ENCODE measurements around the gene WWOX. TPM values are rescaled to one million over a fixed set of nuclear protein-coding genes. Genes with fewer than 3 reads are reported as not detected.

WWOX gene
- polyA plus RNA-seq, 1 donor from 2014 or later = 25.6 TPM

GRCh38 chr16:79261944-79262552, 1162.6 kb downstream of the WWOX start:
- Histone ChIP-seq H3F3A (ENCODE audit: insufficient read depth, low read length, poor library complexity, severe bottlenecking) (no peaks in the 10 kb centered on the region), H3K9me3 (ENCODE audit: low read length) (no peaks in the 10 kb centered on the region), H2AFZ (ENCODE audit: low read depth, low read length) (no peak overlapping the region), H3K4me2 (ENCODE audit: low read length) (no peak overlapping the region), H3K4me3 (ENCODE audit: low read length) (no peak overlapping the region), H3K79me2 (replicated peaks; ENCODE audit: insufficient read depth, low read length) (no peaks in the 10 kb centered on the region), H4K20me1 (ENCODE audit: insufficient read depth) (no peaks in the 10 kb centered on the region), H3K9ac (ENCODE audit: low read length) (no peak overlapping the region), H3K9me2 (ENCODE audit: insufficient read depth, low read length) (no peaks in the 10 kb centered on the region), H3K36me3 (ENCODE audit: insufficient read depth, low read length) (no peaks in the 10 kb centered on the region), H3K27ac (ENCODE audit: low read length) (no peak overlapping the region), H3K27me3 (ENCODE audit: insufficient read depth, low read depth, low read length) (no peaks in the 10 kb centered on the region)
- TF ChIP-seq POLR2AphosphoS5 (IDR thresholded peaks at IDR 0.05) = no peak
- TF ChIP-seq EZH2 (IDR thresholded peaks at IDR 0.05; ENCODE audit: borderline replicate concordance, insufficient read depth, low read length, poor library complexity, severe bottlenecking) = no peak
- TF ChIP-seq, protein P1, sequence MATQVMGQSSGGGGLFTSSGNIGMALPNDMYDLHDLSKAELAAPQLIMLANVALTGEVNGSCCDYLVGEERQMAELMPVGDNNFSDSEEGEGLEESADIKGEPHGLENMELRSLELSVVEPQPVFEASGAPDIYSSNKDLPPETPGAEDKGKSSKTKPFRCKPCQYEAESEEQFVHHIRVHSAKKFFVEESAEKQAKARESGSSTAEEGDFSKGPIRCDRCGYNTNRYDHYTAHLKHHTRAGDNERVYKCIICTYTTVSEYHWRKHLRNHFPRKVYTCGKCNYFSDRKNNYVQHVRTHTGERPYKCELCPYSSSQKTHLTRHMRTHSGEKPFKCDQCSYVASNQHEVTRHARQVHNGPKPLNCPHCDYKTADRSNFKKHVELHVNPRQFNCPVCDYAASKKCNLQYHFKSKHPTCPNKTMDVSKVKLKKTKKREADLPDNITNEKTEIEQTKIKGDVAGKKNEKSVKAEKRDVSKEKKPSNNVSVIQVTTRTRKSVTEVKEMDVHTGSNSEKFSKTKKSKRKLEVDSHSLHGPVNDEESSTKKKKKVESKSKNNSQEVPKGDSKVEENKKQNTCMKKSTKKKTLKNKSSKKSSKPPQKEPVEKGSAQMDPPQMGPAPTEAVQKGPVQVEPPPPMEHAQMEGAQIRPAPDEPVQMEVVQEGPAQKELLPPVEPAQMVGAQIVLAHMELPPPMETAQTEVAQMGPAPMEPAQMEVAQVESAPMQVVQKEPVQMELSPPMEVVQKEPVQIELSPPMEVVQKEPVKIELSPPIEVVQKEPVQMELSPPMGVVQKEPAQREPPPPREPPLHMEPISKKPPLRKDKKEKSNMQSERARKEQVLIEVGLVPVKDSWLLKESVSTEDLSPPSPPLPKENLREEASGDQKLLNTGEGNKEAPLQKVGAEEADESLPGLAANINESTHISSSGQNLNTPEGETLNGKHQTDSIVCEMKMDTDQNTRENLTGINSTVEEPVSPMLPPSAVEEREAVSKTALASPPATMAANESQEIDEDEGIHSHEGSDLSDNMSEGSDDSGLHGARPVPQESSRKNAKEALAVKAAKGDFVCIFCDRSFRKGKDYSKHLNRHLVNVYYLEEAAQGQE (IDR thresholded peaks at IDR 0.05; ENCODE audit: borderline replicate concordance) = no peak
- TF ChIP-seq TAF1 (IDR thresholded peaks at IDR 0.05; ENCODE audit: low read depth) = no peak
- TF ChIP-seq, protein P2, sequence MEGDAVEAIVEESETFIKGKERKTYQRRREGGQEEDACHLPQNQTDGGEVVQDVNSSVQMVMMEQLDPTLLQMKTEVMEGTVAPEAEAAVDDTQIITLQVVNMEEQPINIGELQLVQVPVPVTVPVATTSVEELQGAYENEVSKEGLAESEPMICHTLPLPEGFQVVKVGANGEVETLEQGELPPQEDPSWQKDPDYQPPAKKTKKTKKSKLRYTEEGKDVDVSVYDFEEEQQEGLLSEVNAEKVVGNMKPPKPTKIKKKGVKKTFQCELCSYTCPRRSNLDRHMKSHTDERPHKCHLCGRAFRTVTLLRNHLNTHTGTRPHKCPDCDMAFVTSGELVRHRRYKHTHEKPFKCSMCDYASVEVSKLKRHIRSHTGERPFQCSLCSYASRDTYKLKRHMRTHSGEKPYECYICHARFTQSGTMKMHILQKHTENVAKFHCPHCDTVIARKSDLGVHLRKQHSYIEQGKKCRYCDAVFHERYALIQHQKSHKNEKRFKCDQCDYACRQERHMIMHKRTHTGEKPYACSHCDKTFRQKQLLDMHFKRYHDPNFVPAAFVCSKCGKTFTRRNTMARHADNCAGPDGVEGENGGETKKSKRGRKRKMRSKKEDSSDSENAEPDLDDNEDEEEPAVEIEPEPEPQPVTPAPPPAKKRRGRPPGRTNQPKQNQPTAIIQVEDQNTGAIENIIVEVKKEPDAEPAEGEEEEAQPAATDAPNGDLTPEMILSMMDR (IDR thresholded peaks at IDR 0.05; ENCODE audit: poor library complexity, severe bottlenecking) = no peak
- no peak for TF ChIP-seq MXI1 (conservative IDR thresholded peaks at IDR 0.05; ENCODE audit: poor library complexity, severe bottlenecking)
- no peak for TF ChIP-seq RAD21 (conservative IDR thresholded peaks at IDR 0.05)
- TF ChIP-seq SMC3 (conservative IDR thresholded peaks at IDR 0.05; ENCODE audit: poor library complexity) = no peak

Small RNA genes lying within 50 kb of the gene (small RNA-seq; reads per million reads assigned to genes)
- gene AC027279.3 = 0 reads per million in 3 experiments

Other genes with a start within 250 kb of the WWOX start
- not detected in 2 replicates for gene CLEC3A, start 77.1 kb upstream of the WWOX start, polyA plus RNA-seq

Measured in neural cell (in vitro differentiated cells).